ENCODE measurements around the gene PRPF6.
"Not testable (repeated sequence)": the region's sequence is repeated elsewhere in the genome, so short reads cannot be mapped to it uniquely, and the experiment has no call there.

The PRPF6 gene

DNA sequence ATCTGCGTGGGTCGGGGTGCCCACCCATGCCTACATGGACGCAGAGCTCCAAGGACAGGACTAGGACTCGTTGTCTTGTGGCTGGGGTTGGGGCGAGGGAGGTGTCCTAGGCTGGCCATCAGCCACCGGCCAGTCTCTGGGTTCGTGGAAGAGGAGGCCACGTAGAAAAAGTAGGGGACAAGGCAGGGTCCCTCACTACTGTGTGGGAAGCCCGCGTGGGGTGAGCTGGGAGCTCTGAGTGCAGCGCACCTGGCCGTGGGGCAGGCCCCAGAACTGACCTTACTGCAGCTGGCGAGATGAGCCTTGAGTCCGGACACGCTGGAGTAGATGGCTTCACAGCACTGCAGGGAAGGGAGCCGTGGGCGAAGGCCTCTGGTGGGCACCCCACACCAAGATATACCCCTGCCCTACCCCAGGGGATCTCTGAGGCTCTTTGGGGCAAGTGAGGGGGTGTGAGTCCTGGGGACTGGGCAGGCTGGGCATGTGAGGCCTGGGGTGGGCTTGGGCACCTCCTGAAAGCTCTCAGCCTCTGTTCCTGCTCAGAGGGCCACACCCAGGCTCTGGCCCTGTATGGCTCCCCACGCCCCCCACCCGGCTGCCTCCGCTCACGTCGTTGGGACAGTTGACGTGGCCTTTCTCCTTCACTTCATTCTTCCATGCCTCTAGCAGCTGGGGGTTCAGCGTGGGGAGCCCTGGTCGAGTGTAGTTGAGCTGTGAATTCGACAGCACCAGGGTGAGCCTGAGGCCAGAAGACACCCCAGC is 19.1 kb upstream of the PRPF6 start:
- DNase-seq = no peak

- no peak for DNase-seq
Observed at GRCh38 chr20:63962426-63963347, 18.2 kb upstream of the PRPF6 start.

DNA sequence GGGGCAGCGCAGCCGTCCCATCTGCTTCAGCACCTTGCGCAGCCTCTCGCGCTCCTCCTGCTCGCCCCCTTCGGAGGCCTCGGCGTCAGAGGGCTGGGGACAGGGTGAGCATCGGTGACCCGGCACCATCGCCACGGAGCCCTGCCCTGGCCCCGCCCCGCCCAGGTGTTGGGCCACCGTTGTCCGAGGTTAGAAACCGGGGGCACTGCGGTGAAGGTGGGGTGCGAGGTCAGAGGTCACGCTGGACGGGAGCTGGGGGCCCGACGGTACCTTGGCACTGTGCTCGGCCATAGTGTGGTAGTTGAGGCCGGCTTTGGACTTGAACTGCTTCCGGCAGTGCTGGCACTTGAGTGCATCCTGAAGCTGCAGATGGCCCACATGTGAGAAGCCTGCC is 17.6 kb upstream of the PRPF6 start:
- no peak for DNase-seq

DNA sequence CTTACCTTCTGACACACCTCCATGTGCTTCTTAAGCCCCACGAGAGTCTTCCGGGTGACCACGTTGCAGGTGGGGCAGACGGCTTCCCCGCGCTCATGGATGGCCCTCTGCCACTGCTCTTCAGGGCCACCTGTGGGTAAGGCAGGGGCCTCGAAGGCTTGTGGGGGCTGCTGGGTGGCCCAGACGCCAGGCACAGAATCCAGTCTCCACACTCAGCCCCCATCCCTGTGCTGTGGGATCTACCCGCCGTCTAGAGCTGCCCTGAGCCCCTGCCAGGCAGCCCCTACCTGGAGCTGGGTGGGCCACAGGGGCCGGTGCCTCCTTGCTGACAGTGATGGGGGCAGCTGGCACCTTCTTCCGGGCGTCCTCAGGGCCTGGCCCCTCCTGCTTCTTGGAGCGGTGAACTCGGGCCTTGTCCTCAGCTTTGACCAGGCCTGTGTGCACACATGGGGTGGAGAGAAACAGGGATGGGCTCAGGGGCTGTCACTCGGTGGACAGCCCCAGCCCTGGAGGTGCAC is 17.1 kb upstream of the PRPF6 start:
- no peak for DNase-seq

- DNase-seq = no peak
Observed at GRCh38 chr20:63964412-63964811, 16.5 kb upstream of the PRPF6 start.

DNA sequence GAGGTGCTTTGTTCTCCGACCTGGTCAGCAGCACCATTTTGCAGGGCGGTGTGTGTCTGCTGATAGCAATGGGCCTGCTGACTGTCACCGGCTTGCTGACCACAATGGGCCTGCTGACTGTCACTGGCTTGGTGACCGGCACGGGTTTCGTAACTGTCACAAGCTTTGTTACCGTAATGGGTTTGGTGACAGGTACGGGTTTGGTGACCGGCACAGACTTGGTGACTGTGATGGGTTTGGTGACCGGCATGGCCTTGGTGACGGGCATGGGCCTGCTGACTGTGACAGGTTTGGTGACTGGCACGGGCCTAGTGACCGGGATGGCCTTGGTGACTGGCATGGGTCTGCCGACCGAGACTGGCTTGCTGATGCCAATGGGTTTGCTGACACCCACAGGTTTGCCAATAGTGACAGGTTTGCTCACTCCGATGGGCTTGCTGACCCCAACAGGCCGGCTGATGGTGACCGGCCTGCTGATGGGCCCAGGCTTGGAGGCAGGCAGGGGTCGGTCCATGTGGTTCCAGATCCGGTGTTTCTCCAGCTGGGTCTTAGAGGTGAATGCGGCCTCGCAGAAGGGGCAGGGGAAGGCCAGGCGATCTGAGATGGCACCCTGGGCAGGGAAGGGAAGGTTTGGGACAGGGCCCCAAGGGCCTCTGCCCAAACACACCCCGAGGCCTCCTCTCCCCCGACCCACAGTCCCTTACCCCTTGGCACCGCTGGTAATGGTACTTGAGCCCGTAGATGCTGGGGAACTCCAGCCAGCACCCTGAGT is 14.6 kb upstream of the PRPF6 start:
- DNase-seq = no peak

DNA sequence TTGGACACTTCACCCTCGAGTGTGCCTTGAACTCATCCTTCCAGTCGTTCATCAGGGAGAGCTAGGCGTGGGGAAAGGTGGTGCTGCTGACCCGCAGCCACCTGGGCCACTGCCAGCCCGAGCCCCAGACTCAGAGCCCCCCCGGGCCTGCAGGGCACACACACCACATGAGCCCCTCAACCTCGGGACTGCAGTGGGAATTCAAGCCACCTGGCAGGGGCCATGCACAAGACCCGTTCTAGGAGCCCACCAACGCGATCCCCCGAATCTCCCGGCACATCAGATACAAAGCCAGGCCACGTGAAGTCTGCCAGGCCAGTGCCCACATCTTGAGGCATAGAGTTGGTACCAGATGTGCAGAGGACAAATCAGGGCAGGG is 14.0 kb upstream of the PRPF6 start:
- DNase-seq = no peak

DNA sequence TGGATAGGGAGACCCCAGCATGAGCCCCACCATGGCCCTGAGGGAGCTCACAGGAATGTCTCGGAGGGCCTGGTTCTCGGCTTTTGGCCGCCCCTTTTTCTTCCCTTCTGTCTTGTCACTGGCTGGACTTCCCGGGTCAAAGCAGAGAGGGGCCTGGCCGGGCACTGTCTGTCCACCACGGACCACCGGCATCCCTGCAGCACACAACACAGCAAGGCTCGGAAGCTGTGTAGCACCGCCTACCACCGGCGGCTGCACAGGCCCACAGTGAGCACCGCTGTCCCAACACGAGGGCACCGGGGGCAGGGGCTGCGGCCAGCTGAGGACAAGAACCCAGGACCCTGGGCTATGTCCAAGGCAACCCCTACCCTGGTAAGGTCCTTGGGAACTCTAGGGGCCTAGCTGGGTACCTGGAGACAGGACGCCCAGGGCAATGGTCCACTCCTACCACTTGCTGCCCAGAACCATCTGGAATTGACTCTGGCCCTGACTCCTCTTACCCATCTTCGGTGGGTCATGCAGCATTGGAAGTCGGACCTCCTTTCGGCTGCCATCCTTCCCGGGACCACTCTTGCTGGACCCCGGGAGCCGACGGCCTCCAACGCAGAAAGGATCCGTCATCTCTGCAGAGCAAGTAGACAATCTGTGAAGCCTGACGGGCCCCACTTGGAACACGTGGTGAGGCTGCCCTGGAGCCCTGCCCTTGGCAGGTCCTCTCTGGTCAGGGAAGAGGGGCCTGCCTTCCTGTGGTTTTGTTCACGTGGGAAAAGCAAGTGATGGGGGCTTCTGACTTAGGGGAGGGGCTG is 13.4 kb upstream of the PRPF6 start:
- no peak for DNase-seq

DNA sequence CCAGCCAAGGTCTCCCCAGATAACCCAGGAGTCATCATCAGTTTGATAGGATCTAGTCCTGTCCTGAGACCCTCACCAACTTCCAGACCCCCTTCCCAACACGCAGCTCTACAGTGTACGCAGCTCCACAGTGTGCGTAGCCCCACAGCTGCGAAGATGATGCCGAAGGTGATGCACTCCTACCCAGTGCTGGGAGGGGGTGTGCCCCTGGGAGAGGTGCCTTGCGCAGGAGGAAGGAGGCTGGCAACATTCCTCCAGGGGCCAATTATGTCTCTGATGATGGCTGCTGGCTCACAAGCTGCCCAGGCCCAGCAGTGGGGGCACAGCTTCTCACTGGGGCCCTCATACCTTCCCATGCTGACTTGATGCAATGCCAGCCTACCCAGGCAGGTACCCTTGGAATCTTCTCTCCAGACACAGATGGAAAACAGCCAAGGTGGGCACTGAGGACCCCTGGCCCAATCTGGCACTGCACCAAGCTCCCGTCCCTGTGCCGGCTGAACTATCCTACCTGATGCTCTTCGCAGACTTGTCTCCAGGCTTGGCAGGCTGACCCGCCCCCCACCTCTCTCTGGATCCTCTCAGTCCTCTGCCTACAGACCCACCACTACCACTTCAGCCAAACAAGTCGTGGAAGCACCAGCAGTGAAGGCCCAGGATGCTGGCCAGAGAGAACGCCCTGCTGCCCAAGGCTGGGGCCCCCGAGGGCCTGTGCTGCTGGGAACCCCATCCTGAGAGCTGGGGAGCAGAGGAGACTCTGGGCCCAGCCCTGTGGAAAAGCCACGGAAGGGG is 12.6 kb upstream of the PRPF6 start:
- DNase-seq = no peak

GRCh38 chr20:63968928-63969760 is 11.8 kb upstream of the PRPF6 start:
- peak; percentile 45 for DNase-seq

GRCh38 chr20:63969838-63970713 is 10.9 kb upstream of the PRPF6 start, which contains the start of gene ZNF512B:
Gene ZNF512B (minus strand): TSS chr20:63969930. CDS start chr20:63967950, 1,980 bp downstream.
- DNase-seq = peak; percentile 68

DNA sequence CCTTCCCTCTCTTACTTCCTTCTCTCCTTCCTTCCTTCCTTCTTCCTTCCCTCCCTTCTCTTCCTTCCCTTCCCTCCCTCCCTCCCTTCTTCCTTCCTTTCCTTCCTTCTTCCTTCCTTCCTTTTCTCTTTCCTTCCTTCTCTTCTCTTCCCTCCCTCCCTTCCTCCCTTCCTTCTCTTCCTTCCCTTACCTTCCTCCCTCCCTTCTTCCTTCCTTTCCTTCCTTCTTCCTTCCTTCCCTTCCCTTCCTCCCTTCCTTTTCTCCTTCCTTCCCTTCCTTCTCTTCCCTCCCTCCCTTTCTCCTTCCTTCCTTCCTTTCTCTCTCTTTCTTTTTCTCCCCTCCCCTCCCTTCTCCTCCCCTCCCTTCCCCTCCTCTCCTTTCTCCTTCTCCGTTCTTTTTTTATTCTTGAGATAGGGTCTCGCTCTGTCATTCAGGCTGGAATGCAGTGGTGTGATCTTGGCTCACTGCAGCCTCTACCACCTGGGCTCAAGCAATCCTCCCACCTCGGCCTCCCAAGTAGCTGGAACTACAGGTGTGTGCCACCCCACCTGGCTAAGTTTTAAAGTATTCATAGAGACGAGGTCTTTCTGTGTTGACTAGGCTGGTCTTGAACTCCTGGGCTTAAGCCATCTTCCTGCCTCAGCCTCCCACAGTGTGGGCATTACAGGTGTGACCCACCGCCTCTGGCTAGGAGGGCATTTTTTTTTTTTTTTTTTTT is 10.1 kb upstream of the PRPF6 start:
- no peak for DNase-seq

DNA sequence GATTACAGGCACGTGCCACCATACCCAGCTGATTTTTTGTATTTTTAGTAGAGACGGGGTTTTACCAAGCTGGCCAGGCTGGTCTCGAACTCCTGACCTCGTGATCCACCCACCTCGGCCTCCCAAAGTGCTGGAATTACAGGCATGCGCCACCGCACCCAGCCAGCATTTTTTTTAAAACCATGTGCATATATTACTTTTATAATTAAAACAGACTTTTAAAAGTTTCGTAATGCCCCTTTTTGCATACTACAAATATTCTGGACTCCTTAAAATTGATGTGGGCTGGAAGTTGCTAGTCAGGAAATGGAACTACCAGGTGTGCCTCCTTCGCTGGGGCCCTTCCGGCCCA is 9.0 kb upstream of the PRPF6 start:
- DNase-seq = not testable (repeated sequence)

DNA sequence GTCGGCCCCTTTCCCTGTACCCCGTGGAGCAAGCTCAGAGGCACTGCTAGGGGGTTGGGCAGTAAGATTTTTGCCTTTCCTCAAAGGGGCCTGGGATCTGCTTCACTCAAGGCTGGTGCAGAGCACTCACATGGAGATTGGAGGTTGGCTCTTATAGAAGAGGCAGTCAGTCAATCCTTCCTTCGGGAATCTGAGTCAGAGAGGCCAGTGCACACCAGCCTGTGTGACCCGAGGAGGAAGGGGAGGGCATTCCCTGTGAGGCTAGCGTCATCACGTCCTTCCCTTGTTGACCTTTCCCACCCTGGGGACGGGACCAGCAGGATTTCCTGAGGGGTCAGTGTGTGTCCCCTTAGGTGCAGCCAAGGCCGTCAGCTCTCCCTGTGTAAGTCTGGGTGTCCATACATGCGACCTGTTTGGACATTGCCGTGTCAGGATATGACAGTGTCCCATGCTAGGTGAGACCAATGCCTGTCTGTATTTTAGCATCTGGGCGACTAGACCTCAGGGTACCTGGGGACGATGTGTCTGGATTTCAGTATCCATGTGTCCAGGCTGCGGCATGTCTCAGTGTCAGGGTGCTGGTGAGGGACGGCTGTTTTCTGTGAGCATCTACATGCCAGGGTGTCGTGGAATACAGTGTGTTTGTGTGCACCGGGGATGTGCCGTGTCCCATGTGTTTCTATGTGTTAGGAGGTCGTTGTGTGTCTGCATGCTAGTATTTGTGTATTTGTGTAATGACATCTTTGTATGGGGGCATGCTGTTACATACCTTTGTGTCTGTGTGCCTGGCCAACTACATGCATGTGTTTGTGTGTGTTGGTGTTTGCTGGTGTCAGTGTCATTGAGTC is 8.4 kb upstream of the PRPF6 start:
- no peak for DNase-seq

- DNase-seq = no peak
Observed at GRCh38 chr20:63973160-63973479, 7.8 kb upstream of the PRPF6 start.

DNA sequence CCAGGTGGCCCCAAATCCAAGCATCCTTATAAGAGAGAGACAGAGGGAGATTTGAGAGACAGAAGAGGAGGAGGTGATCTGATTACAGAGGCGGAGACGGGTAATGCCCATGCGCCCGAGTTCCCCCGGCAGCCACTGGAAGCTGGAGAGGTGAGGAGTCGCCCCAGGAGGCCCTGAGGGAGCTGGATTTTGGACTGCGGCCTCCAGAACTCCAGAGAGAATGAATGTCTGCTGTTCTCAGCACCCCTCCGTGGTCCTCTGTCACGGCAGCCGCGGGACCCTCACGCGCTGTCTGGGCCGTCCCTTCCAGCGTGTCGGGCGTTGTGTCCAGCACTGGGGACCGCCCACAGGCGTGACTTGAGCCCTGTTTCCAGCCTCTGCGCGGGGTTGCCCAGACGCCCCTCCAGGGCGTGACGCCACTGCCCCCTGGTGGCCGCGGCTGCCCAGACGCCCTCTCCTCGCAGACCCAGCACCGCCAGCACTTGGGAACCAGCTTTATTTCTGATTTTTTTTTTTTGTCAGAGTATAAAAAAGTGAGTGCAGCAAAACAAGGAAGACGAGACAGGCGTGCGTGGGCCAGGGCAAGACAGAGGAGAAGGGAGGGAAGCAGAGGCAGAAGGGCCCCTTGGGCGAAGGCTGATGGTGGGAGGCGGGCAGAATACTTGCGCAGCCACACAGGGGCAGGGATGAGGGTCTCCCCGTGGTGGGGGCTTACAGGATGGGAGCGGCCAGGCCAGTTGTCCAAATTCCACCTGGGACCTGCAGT is 7.1 kb upstream of the PRPF6 start:
- peak; percentile 77 for DNase-seq

Measured in CD4-positive, alpha-beta T cell treated with Interleukin-10 for 1 hour (primary cell).